ENCODE measurements around the gene DUSP10.

GRCh38 chr1:221694109-221694508 lies 47.8 kb downstream of the DUSP10 start:
- TF ChIP-seq CTCF (IDR thresholded peaks at IDR 0.05; ENCODE audit: low read length) (no peak), EZH2 (IDR thresholded peaks at IDR 0.05; ENCODE audit: borderline replicate concordance, low read length) (no peak)

Measured in OCI-LY1 (cell line).